Stimulated activated effector memory CD8-positive, alpha-beta T cell treated with anti-CD3 and anti-CD28 coated beads, Interleukin-12 subunit alpha, Interleukin-12 subunit beta, amount 100 ng/mL, for 72 hours (primary cell): Measurements from ENCODE around the gene COPS2.

Experiments
- ATAC-seq: fragments of 150-1000 bp; cut with Tn5 transposase; 2 replicates; pipeline ENCODE4 v1.10.0; 2021
- DNase-seq, 2 donors: peaks; one replicate each; pipeline ENCODE4 v3.0.0; 2021 to 2022; ENCODE audit warnings: low spot score in 2 of 2
- H3K27ac Mint-ChIP-seq: one replicate; pipeline ENCODE4 v1.8.0; 2022; ENCODE audit warnings: mild to moderate bottlenecking, mixed read lengths
- H3K36me3 Mint-ChIP-seq: one replicate; pipeline ENCODE4 v1.8.0; 2022; ENCODE audit warnings: mild to moderate bottlenecking, mixed read lengths
- H3K4me1 Mint-ChIP-seq: one replicate; pipeline ENCODE4 v1.8.0; 2022; ENCODE audit warnings: mixed read lengths
- H3K4me3 Mint-ChIP-seq: one replicate; pipeline ENCODE4 v1.8.0; 2022; ENCODE audit warnings: mild to moderate bottlenecking, mixed read lengths
- H3K9me3 Mint-ChIP-seq: one replicate; pipeline ENCODE4 v1.8.0; 2022; ENCODE audit warnings: mixed read lengths

Gene COPS2

GRCh38 chr15:49137861-49138260, 17.5 kb downstream of the COPS2 start:
- no peak for DNase-seq
- Mint-ChIP-seq H3K9me3 (no peaks in the 10 kb centered on the region), H3K36me3 (peaks cover 100% of the 10 kb centered on the region), H3K4me1 (peaks cover 26% of the 10 kb centered on the region), H3K27ac (peak overlapping the region; percentile 83), H3K4me3 (no peak overlapping the region)
- ATAC-seq = peak; percentile 93

GRCh38 chr15:49135911-49136310, 19.5 kb downstream of the COPS2 start:
- no peak for DNase-seq
- Mint-ChIP-seq H3K9me3 (no peaks in the 10 kb centered on the region), H3K4me3 (no peak overlapping the region), H3K4me1 (peaks cover 21% of the 10 kb centered on the region), H3K36me3 (peaks cover 100% of the 10 kb centered on the region), H3K27ac (peak overlapping the region; percentile 72)
- ATAC-seq = peak; percentile 63

- Mint-ChIP-seq H3K27ac (peak overlapping the region; percentile 72), H3K4me3 (no peak overlapping the region), H3K9me3 (no peaks in the 10 kb centered on the region), H3K36me3 (peaks cover 100% of the 10 kb centered on the region), H3K4me1 (peaks cover 21% of the 10 kb centered on the region)
- ATAC-seq (no peak), DNase-seq (no peak)
These were observed 20.0 kb downstream of the COPS2 start for GRCh38 chr15:49135342-49135857.

GRCh38 chr15:49134683-49135341, 20.6 kb downstream of the COPS2 start:
- ATAC-seq (no peak), DNase-seq (no peak)
- H3K36me3 Mint-ChIP-seq = peaks cover 100% of the 10 kb centered on the region
- H3K27ac Mint-ChIP-seq = peak overlapping the region; percentile 72
- H3K4me1 Mint-ChIP-seq = peaks cover 21% of the 10 kb centered on the region
- no peaks in the 10 kb centered on the region for H3K9me3 Mint-ChIP-seq
- H3K4me3 Mint-ChIP-seq = no peak overlapping the region

GRCh38 chr15:49131403-49131802, 24.0 kb downstream of the COPS2 start:
- H3K36me3 Mint-ChIP-seq = peaks cover 100% of the 10 kb centered on the region
- no peak for ATAC-seq

GRCh38 chr15:49124371-49124770, 31.0 kb downstream of the COPS2 start:
- no peak overlapping the region for H3K27ac Mint-ChIP-seq
- H3K4me3 Mint-ChIP-seq = no peak overlapping the region
- no peaks in the 10 kb centered on the region for H3K9me3 Mint-ChIP-seq
- ATAC-seq (no peak), DNase-seq (no peak)
- no peaks in the 10 kb centered on the region for H3K4me1 Mint-ChIP-seq
- H3K36me3 Mint-ChIP-seq = peaks cover 57% of the 10 kb centered on the region

More at GRCh38 chr15:49131403-49131802, 24.0 kb downstream of the COPS2 start:
- no peaks in the 10 kb centered on the region for H3K9me3 Mint-ChIP-seq
- DNase-seq = no peak
- H3K27ac Mint-ChIP-seq = no peak overlapping the region
- H3K4me1 Mint-ChIP-seq = peaks cover 21% of the 10 kb centered on the region
- no peak overlapping the region for H3K4me3 Mint-ChIP-seq

- H3K4me3 Mint-ChIP-seq = no peak overlapping the region
- no peak for DNase-seq
- no peak for ATAC-seq
- peaks cover 45% of the 10 kb centered on the region for H3K36me3 Mint-ChIP-seq
- H3K27ac Mint-ChIP-seq = no peak overlapping the region
- no peaks in the 10 kb centered on the region for H3K4me1 Mint-ChIP-seq
- H3K9me3 Mint-ChIP-seq = no peaks in the 10 kb centered on the region
These were observed 32.8 kb downstream of the COPS2 start for GRCh38 chr15:49122541-49123062.

- ATAC-seq = no peak
- Mint-ChIP-seq H3K36me3 (peaks cover 41% of the 10 kb centered on the region), H3K4me1 (no peaks in the 10 kb centered on the region), H3K27ac (no peak overlapping the region), H3K4me3 (no peak overlapping the region), H3K9me3 (no peaks in the 10 kb centered on the region)
- no peak for DNase-seq
These were observed 33.5 kb downstream of the COPS2 start for GRCh38 chr15:49121901-49122300.

GRCh38 chr15:49120832-49121231, 34.6 kb downstream of the COPS2 start:
- Mint-ChIP-seq H3K36me3 (peaks cover 37% of the 10 kb centered on the region), H3K9me3 (no peaks in the 10 kb centered on the region), H3K27ac (peak overlapping the region; percentile 26), H3K4me3 (no peak overlapping the region), H3K4me1 (no peaks in the 10 kb centered on the region)
- ATAC-seq (no peak), DNase-seq (no peak)

- ATAC-seq = no peak
- H3K27ac Mint-ChIP-seq = no peak overlapping the region
These were observed 39.1 kb downstream of the COPS2 start for GRCh38 chr15:49116108-49116857.

GRCh38 chr15:49115062-49115461, 40.3 kb downstream of the COPS2 start:
- no peak overlapping the region for H3K27ac Mint-ChIP-seq

More at GRCh38 chr15:49116108-49116857, 39.1 kb downstream of the COPS2 start:
- no peak for DNase-seq
- Mint-ChIP-seq H3K4me3 (no peak overlapping the region), H3K4me1 (no peaks in the 10 kb centered on the region), H3K36me3 (peaks cover 42% of the 10 kb centered on the region), H3K9me3 (peaks cover 8% of the 10 kb centered on the region)

GRCh38 chr15:49110158-49110944, 45.0 kb downstream of the COPS2 start:
- no peak for DNase-seq
- no peaks in the 10 kb centered on the region for H3K4me1 Mint-ChIP-seq
- H3K4me3 Mint-ChIP-seq = no peak overlapping the region
- peaks cover 8% of the 10 kb centered on the region for H3K9me3 Mint-ChIP-seq
- no peak for ATAC-seq
- peaks cover 52% of the 10 kb centered on the region for H3K36me3 Mint-ChIP-seq
- no peak overlapping the region for H3K27ac Mint-ChIP-seq

More at GRCh38 chr15:49115062-49115461, 40.3 kb downstream of the COPS2 start:
- DNase-seq = no peak
- Mint-ChIP-seq H3K36me3 (peaks cover 43% of the 10 kb centered on the region), H3K4me1 (no peaks in the 10 kb centered on the region), H3K4me3 (no peak overlapping the region), H3K9me3 (peaks cover 8% of the 10 kb centered on the region)
- ATAC-seq = no peak

GRCh38 chr15:49103002-49103401, 52.4 kb downstream of the COPS2 start:
- DNase-seq (no peak), ATAC-seq (peak; percentile 34)
- H3K36me3 Mint-ChIP-seq = peaks cover 27% of the 10 kb centered on the region
- no peaks in the 10 kb centered on the region for H3K4me1 Mint-ChIP-seq
- no peak overlapping the region for H3K4me3 Mint-ChIP-seq
- no peaks in the 10 kb centered on the region for H3K9me3 Mint-ChIP-seq
- no peak overlapping the region for H3K27ac Mint-ChIP-seq

- no peak overlapping the region for H3K27ac Mint-ChIP-seq
- H3K4me3 Mint-ChIP-seq = no peak overlapping the region
- peaks cover 25% of the 10 kb centered on the region for H3K36me3 Mint-ChIP-seq
- H3K9me3 Mint-ChIP-seq = no peaks in the 10 kb centered on the region
- ATAC-seq = no peak
- no peak for DNase-seq
- H3K4me1 Mint-ChIP-seq = no peaks in the 10 kb centered on the region
These were observed 53.9 kb downstream of the COPS2 start for GRCh38 chr15:49101536-49101935.
